Upper lobe of left lung (tissue), 4 donors: ENCODE measurements around the gene KATNAL2.

Experiments
- POLR2A ChIP-seq, 4 donors: fragments of 450-650 bp; IDR thresholded peaks; one replicate each; pipeline ENCODE4 v1.5.1; 2016 to 2017; ENCODE audit warnings: antibody characterized with exemption in 4 of 4, mild to moderate bottlenecking in 2 of 4
- POLR2AphosphoS5 ChIP-seq, 2 donors: sonication (generic); formaldehyde crosslinking; IDR thresholded peaks; one replicate each; pipeline ENCODE4 v1.5.1; 2017; ENCODE audit warnings: antibody characterized with exemption in 2 of 2
- TF ChIP-seq, protein P1 (sequence below), 6 experiments: fragments of 450-650 bp in 4 of 6; fragments of 200-600 bp in 2 of 6; sonication (generic) in 2 of 6; IDR thresholded peaks; one replicate each; pipeline ENCODE4 v1.5.1; 2016 to 2019; ENCODE audit warnings: antibody characterized with exemption in 6 of 6

GRCh38 chr18:46909497-46909896 lies 7.9 kb upstream of the KATNAL2 start:
- TF ChIP-seq POLR2AphosphoS5 (IDR thresholded peaks at IDR 0.05) (no peak), POLR2A (IDR thresholded peaks at IDR 0.05) (no peak)
- TF ChIP-seq, protein P1, sequence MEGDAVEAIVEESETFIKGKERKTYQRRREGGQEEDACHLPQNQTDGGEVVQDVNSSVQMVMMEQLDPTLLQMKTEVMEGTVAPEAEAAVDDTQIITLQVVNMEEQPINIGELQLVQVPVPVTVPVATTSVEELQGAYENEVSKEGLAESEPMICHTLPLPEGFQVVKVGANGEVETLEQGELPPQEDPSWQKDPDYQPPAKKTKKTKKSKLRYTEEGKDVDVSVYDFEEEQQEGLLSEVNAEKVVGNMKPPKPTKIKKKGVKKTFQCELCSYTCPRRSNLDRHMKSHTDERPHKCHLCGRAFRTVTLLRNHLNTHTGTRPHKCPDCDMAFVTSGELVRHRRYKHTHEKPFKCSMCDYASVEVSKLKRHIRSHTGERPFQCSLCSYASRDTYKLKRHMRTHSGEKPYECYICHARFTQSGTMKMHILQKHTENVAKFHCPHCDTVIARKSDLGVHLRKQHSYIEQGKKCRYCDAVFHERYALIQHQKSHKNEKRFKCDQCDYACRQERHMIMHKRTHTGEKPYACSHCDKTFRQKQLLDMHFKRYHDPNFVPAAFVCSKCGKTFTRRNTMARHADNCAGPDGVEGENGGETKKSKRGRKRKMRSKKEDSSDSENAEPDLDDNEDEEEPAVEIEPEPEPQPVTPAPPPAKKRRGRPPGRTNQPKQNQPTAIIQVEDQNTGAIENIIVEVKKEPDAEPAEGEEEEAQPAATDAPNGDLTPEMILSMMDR (IDR thresholded peaks at IDR 0.05), result no peak
